MG63 (cell line): ENCODE data around the gene FGF7. TPM values are rescaled to one million over a fixed set of nuclear protein-coding genes. Genes with fewer than 3 reads are reported as not detected.
"Not testable (repeated sequence)": the region's sequence is repeated elsewhere in the genome, so short reads cannot be mapped to it uniquely, and the experiment has no call there.

Experiments used
- DNase-seq: peaks from one replicate; pipeline ENCODE4 v3.0.0-alpha.2; 2020
- H3K27me3 ChIP-seq: fragments of 250-450 bp; sonication (Bioruptor Pico); 2 replicates; pipeline ENCODE4 v1.5.1; 2020; ENCODE audit warnings: mild to moderate bottlenecking, moderate library complexity
- H3K36me3 ChIP-seq: fragments of 250-450 bp; sonication (Bioruptor Pico); 2 replicates; pipeline ENCODE4 v1.5.1; 2020; ENCODE audit warnings: mild to moderate bottlenecking, moderate library complexity
- H3K4me3 ChIP-seq: fragments of 250-450 bp; sonication (Bioruptor Pico); 2 replicates; pipeline ENCODE4 v1.5.1; 2020; ENCODE audit warnings: mild to moderate bottlenecking, moderate library complexity
- H3K9me3 ChIP-seq: fragments of 250-450 bp; sonication (Bioruptor Pico); 2 replicates; pipeline ENCODE4 v1.5.1; 2020; ENCODE audit warnings: mild to moderate bottlenecking, moderate library complexity
- total RNA-seq: library from RNA; depleted of rRNA; stranded (reverse); fragments of >200 nt; shearing (Covaris generic); gene quantifications from 2 replicates; pipeline ENCODE4 v1.2.3, GENCODE V29; 2014; ENCODE audit warnings: low replicate concordance; rRNA removed

FGF7 gene, protein sequence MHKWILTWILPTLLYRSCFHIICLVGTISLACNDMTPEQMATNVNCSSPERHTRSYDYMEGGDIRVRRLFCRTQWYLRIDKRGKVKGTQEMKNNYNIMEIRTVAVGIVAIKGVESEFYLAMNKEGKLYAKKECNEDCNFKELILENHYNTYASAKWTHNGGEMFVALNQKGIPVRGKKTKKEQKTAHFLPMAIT
- 7.1 and 9.2 TPM in 2 replicates for total RNA-seq

DNA sequence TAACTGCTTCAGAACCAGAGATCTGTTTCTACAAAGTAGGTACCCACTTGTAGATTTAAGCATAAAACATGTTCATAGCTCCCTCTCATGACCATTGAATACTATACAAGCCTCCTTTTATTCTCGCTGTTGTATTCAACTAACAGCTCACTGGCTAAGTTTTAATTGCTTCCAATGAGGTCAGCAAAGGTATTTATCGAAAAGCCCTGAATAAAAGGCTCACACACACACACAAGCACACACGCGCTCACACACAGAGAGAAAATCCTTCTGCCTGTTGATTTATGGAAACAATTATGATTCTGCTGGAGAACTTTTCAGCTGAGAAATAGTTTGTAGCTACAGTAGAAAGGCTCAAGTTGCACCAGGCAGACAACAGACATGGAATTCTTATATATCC, at the start of gene FGF7:
TSS of gene FGF7 (plus strand) at position 222 of the 400 bp plus-strand sequence. CDS start 1,056 bp downstream, outside the sequence.
- peak; percentile 38 for DNase-seq

DNA sequence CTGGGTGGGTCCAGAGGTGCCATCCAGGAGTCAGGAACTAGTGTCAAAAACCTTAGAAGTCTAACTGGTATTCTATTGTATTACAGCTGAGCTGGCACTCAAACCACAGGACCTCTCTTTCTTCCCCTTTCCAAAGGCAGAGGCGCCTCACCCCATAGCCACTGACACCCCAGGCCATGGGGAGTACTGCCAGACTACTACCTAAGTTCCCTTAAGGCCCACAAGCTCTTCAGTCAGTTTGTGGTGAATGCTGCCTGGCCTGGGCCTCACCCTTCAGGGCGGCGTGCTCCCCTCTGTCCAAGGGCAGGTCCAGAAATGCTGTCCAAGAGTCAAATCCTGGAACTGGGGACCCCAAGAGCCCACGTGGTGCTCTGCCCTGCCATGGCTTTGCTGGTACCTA, 43.0 kb upstream of the FGF7 start:
- no peaks in the 10 kb centered on the region for H3K36me3 ChIP-seq
- no peak overlapping the region for H3K4me3 ChIP-seq
- no peaks in the 10 kb centered on the region for H3K9me3 ChIP-seq
- no peak for DNase-seq
- no peaks in the 10 kb centered on the region for H3K27me3 ChIP-seq

More for the DNA sequence above, at the start of gene FGF7:
- H3K36me3 ChIP-seq, result no peaks in the 10 kb centered on the region
- H3K27me3 ChIP-seq, result no peaks in the 10 kb centered on the region
- no peaks in the 10 kb centered on the region for H3K9me3 ChIP-seq
- H3K4me3 ChIP-seq, result peak within 1 kb of the TSS; percentile 55

DNA sequence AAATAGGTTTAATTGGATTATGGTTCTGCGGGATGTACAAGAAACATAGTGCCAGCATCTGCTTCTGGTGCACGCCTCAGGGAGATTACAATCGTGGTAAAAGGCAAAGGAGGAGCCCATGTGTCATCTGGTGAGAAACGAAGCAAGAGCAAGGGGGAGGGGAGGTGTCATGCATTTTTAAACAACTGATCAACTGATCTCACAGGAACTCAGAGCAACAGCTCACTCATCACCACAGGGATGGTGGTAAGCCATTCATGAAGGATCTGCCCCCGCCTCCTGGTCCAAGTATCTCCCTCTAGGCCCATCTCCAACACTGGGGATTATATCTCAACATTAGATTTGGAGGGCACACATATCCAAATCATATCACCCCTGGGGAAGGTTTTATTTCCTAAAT, 42.1 kb upstream of the FGF7 start:
- no peaks in the 10 kb centered on the region for H3K27me3 ChIP-seq
- H3K36me3 ChIP-seq, result no peaks in the 10 kb centered on the region; the same call in 1 of the 2 replicates
- no peak overlapping the region for H3K4me3 ChIP-seq
- no peak for DNase-seq
- H3K9me3 ChIP-seq, result no peaks in the 10 kb centered on the region

DNA sequence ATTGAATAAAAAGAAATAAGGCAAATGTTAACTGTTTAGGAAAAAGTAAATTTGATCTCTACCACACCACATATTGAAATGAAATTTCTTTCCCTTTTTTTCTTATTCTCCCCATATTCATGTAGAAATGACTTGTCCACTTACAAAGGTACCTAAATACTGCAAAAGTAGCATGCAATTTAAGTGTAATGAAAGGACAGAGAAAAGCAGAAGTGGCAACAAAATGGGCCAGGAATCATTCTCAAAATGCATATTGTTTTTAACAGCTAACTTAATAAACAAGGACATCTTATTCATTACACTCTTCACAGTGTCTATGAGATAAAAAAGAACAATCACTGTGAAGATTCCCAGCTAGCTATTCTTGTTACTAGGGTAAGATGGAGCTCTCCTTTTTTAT, 40.6 kb upstream of the FGF7 start:
- Histone ChIP-seq H3K36me3 (no peaks in the 10 kb centered on the region; the same call in 1 of the 2 replicates), H3K4me3 (no peak overlapping the region), H3K27me3 (no peaks in the 10 kb centered on the region), H3K9me3 (no peaks in the 10 kb centered on the region)
- DNase-seq, result no peak

DNA sequence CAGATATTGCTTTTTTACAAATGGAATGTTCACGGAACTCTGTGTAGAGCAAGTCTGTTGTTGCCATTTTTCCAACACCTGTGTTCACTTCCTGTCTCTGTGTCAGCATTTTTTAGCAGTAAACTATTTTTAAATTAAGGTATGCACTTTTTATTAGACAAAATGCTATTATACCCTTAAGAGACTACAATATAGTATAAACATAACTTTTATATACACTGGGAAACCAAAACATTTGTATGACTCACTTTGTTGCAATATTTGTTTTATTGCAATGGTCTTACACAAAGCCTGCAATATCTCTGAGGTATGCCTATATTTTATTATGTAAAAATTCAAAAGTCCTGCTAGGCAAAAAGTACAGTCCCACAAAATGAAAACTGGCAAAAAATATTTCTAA, 39.8 kb upstream of the FGF7 start:
- no peaks in the 10 kb centered on the region for H3K9me3 ChIP-seq
- DNase-seq, result no peak

DNA sequence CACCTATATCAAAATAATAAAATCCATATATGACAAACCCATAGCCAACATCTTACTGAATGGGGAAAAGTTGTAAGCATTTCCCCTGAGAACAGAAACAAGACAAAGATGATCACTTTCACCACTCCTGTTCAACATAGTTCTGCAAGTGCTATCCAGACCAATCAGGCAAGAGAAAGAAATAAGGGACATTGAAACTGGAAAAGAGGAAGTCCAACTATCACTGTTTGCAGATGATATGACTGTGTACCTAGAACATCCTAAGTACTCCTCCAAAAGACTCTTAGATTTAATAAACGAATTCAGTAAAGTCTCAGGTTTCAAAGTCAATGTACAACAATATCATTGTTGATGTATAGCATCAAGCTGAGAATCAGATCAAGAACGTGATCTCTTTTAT, 35.6 kb upstream of the FGF7 start:
- no peak overlapping the region for H3K4me3 ChIP-seq
- H3K9me3 ChIP-seq, result no peaks in the 10 kb centered on the region
- H3K27me3 ChIP-seq, result no peaks in the 10 kb centered on the region
- H3K36me3 ChIP-seq, result no peaks in the 10 kb centered on the region; the same call in 1 of the 2 replicates
- no peak for DNase-seq

More for the DNA sequence above, 39.8 kb upstream of the FGF7 start:
- Histone ChIP-seq H3K36me3 (no peaks in the 10 kb centered on the region; the same call in 1 of the 2 replicates), H3K4me3 (no peak overlapping the region), H3K27me3 (no peaks in the 10 kb centered on the region)

DNA sequence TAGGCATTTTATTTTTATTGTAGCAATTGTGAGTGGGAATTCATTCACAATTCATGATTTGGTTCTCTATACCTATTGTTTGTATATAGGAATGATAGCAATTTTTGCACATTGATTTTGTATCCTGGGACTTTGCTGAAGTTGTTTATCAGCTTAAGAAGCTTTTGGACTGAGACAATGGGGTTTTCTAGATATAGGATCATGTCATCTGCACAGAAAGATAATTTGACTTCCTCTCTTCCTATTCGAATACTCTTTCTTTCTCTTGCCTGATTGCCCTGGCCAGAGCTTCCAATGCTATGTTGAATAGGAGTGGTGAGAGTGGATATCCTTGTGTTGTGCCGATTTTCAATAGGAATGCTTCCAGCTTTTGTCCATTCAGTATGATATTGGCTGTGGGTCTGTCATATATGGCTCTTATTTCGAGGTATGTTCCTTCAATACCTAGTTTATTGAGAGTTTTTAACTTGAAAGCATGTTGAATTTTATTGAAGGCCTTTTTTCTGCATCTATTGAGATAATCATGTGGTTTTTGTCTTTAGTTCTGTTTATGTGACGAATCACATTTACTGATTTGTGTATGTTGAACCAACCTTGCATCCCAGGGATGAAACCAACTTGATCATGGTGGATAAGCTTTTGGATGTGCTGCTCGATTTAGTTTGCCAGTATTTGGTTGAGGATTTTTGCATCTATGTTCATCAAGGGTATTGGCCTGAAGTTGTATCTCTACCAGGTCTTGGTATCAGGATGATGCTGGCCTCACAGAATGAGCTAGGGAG, 20.3 kb upstream of the FGF7 start:
- not testable (repeated sequence) for H3K36me3 ChIP-seq, DNase-seq, H3K27me3 ChIP-seq, H3K4me3 ChIP-seq
- H3K9me3 ChIP-seq, result peaks cover 13% of the 10 kb centered on the region

DNA sequence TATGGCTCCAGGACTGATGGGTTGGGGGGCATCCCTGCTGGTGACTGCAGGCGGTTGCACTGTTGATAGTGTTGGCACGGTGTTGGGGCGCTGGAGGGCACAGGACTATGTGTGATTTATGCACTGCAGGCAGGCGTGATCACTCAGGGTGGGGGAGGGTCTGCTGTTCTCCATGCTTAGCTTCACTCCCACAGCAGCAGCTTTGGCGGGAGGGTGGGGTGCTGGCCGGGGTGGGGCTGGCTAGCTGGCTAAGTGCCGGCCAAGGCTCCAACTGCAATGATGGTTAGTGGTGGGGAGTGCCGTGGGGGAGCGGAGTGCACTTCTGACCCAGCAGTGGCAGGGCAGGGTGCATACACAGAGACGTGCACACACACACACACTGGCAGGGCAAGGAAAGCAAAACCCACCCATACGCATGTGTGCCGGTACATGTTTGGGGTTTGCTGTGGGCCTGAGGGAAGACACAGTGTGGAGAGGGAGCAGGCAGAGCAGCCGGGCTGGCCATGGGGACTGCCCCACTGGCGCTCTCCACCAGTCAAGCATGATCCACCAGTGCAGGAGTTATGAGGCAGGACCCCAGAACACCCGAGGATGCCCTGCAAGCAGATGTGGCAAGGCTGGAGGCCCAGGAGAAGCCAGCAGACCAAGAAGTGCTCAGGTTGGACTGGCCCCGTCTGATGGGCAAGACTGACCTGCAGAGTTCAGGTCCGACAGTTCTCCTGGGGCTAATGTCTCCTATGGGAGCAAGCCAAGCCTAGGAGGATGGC, 16.5 kb upstream of the FGF7 start:
- Histone ChIP-seq H3K27me3 (no peaks in the 10 kb centered on the region), H3K9me3 (peaks cover 13% of the 10 kb centered on the region), H3K4me3 (no peak overlapping the region), H3K36me3 (no peaks in the 10 kb centered on the region)
- DNase-seq, result no peak

DNA sequence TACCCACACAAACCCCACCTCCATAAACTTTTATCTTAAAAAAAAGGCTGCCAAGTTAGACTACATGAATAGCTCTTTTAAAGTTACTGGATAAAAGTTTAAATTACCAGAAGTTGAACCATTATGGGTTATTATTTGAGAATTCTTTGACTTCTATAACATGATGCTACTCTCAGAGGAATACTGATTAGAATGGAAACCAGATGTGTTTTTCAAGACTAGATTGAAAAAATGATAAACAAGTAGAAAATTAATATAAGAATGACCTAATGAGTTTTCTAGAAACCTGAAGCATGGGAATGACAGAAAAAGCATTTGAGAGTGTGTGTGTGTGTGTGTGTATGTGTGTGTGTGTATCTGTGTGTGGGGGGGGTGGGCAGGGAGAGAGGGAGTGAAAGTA, 12.4 kb upstream of the FGF7 start:
- DNase-seq, result no peak

DNA sequence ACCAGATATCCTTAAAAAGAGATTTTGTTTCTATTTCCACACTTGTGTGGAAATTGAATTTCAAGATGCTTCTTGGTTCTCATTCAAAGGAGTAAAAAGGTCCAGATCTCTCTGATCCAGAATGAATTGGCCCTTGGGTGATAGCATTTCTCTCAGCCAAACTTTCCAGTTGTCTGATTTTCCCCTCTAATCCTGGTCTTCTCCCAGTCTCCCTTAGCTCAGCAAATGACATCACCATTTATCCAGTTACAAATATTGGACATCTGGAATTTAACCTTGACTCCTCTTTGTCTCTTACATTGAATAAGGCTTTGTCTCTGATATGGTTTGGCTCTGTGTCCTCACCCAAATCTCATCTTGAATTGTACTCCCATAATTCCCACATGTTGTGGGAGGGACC, 10.2 kb upstream of the FGF7 start:
- DNase-seq, result no peak
- Histone ChIP-seq H3K9me3 (peaks cover 20% of the 10 kb centered on the region), H3K4me3 (no peak overlapping the region), H3K27me3 (no peaks in the 10 kb centered on the region), H3K36me3 (no peaks in the 10 kb centered on the region)

More for the DNA sequence above, 12.4 kb upstream of the FGF7 start:
- Histone ChIP-seq H3K4me3 (no peak overlapping the region), H3K36me3 (no peaks in the 10 kb centered on the region), H3K9me3 (peaks cover 11% of the 10 kb centered on the region; the same call in 1 of the 2 replicates), H3K27me3 (no peaks in the 10 kb centered on the region)

DNA sequence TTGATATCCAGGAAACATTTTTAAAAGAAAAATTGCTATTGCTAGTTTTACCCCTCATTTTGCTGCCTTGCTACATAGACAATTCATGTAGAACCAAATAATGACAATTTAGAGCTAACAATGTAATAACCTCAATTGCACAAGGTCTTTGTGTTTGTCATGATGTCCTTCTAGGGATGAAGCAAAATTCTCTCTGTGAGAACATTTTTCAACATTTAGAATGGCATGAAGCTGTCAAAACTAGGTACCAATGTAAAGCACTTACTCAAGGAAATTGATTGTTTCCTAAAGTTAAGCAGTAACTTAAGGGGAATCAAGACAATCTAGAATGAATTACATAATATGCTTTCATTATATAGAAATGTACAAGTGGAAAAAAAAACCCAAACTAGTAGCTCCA, 7.9 kb upstream of the FGF7 start:
- Histone ChIP-seq H3K36me3 (no peaks in the 10 kb centered on the region), H3K9me3 (peaks cover 20% of the 10 kb centered on the region), H3K4me3 (no peak overlapping the region), H3K27me3 (no peaks in the 10 kb centered on the region)
- no peak for DNase-seq

DNA sequence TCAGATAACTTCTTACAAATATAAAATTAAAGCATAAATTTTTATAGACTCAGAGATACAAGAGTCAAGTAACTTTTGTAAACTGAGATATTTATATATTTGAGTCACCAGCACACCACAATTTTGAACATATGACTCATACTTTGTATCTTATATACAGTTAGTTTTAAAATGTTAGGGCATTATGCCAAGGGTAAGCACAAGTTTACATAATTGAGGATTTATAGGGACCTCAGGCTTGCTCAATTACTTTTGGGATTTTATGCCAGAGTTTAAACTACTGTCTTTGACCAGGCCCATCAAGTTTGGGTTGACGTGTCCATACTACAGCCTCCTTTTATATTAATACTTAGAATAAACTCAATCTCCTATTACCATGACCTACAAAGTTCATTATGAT, 7.4 kb upstream of the FGF7 start:
- Histone ChIP-seq H3K9me3 (peaks cover 20% of the 10 kb centered on the region), H3K36me3 (no peaks in the 10 kb centered on the region), H3K4me3 (no peak overlapping the region), H3K27me3 (no peaks in the 10 kb centered on the region)
- peak; percentile 33 for DNase-seq

DNA sequence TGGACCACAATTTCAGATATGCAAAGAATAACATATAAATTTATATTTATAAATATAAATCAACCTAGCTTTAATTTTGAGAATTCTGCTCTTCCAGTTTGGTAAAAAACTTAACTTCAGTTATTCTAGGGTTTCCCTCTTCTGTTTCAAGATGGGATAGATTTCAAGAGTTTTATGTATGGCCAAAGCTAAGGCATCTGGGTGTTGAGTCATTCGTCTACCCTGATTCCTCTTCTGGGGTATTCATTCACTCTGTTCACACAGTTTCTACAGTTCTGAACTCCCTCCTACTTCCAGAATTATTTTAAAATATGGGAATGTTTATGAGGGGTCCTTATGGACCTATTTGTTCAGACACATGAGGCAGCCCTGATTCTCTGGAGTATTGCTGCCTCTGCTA, 4.2 kb upstream of the FGF7 start:
- no peaks in the 10 kb centered on the region for H3K27me3 ChIP-seq
- H3K36me3 ChIP-seq, result no peaks in the 10 kb centered on the region
- no peak for DNase-seq
- no peak overlapping the region for H3K4me3 ChIP-seq
- H3K9me3 ChIP-seq, result peaks cover 8% of the 10 kb centered on the region

DNA sequence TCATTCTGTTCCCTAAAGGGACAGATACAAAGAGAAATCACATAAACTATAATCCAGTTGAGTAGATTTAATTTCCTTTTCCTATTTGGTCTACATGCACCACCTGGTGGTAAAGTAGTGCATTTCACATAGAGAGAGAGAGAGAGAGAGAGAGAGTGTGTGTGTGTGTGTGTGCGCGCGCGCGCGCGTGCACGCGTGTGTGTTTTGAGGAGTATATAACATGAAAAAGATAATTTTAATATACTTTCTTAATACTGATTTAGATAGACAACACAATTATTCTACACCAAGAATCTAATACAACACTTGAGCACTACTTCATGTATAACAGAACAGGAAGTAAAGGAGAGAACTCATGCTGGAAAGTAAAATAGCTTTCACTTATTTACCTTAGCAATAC, 1.1 kb upstream of the FGF7 start:
- Histone ChIP-seq H3K4me3 (no peak overlapping the region), H3K27me3 (no peaks in the 10 kb centered on the region), H3K9me3 (peaks cover 3% of the 10 kb centered on the region; the same call in 1 of the 2 replicates), H3K36me3 (no peaks in the 10 kb centered on the region)
- DNase-seq, result peak; percentile 24

DNA sequence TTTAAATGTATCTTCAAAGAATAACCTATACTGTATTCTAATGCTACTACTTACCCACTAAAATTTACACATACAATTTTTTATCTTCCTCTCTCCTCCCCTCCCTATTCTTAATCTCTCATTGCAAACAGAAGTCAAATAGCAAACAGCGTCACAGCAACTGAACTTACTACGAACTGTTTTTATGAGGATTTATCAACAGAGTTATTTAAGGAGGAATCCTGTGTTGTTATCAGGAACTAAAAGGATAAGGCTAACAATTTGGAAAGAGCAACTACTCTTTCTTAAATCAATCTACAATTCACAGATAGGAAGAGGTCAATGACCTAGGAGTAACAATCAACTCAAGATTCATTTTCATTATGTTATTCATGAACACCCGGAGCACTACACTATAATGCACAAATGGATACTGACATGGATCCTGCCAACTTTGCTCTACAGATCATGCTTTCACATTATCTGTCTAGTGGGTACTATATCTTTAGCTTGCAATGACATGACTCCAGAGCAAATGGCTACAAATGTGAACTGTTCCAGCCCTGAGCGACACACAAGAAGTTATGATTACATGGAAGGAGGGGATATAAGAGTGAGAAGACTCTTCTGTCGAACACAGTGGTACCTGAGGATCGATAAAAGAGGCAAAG, 984 bp downstream of the FGF7 start:
- Histone ChIP-seq H3K4me3 (peak overlapping the region; percentile 55), H3K27me3 (no peaks in the 10 kb centered on the region)

DNA sequence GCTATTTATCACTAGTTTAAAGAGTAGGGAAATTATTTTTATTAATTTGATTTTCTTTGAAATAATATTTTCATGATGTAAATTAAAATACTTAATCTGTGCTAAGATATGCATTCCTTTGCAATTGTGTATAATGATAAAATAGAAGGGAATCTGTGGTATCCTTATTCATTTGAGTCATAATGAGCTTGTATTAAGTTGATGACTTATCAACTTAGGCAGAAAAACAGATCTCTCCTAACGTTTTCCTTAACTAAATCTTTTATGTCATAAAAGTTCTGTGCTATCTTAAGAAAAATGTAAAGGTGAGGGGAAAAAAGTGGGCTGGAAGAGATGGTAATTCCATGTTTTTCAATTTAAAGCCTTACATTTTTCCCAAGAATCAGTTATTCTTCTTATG, 1.9 kb downstream of the FGF7 start:
- DNase-seq, result no peak
- Histone ChIP-seq H3K36me3 (peaks cover 5% of the 10 kb centered on the region), H3K27me3 (no peaks in the 10 kb centered on the region), H3K9me3 (no peaks in the 10 kb centered on the region), H3K4me3 (peak overlapping the region; percentile 55)

More for the DNA sequence above, 984 bp downstream of the FGF7 start:
- no peak for DNase-seq
- Histone ChIP-seq H3K9me3 (no peaks in the 10 kb centered on the region), H3K36me3 (no peaks in the 10 kb centered on the region; the same call in 1 of the 2 replicates)

DNA sequence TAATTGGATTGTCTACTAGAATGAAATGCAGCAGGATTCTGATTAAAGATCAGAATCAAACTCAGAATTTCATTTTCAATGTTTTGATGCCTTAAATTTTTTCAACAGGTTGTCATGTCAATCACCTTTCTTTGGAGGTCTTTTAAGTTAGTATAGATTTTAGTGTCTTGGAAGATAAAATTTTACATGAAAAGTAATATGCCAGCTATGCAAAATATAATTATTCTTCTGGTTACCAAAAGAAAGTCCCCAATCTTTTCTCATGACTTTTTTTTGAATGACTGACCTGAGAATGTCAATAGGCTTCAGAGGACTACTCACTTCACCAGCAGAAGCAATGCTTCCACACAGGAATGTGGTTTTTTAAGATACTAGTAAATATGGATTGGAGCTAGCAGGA, 4.3 kb downstream of the FGF7 start:
- Histone ChIP-seq H3K9me3 (no peaks in the 10 kb centered on the region), H3K4me3 (peak overlapping the region; percentile 55), H3K27me3 (no peaks in the 10 kb centered on the region), H3K36me3 (peaks cover 18% of the 10 kb centered on the region)
- DNase-seq, result no peak
